ENCODE results near the gene AMDHD1.

AMDHD1 gene

DNA sequence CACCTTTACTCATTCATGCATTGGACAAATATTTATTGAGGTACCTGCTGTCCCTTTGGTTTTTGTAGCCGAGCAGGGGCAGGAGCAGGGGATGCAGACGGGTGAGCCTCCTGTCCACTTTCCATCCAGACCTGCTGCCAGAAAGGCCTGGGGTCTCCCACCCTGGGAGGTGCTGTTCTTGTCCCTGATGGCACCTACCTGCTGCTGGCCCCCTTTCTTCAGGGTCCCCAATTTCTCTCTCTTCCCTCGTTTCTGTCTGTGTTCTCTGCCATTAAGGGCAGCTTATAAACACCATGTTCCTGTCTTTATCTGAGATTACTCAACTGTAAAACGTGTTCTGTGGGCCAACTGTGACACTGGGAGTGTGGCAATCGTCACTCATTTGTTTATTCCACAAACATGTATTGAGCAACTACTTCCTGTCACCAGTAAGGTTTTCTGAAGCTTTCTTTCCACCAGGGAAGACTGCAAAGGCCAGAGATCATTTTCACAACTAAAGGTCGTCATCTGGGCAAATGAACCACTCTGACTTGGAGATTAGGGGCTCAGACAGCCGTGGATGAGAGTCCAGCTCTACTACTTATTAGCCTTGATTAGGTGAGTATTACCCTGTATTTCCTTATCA lies 53.0 kb downstream of the AMDHD1 start, which contains the start of gene HAL:
HAL (minus strand) TSS at position 311 of the 625 bp plus-strand sequence. CDS start 434 bp downstream, outside the sequence.
- DNase-seq = peak; percentile 77

- no peak for DNase-seq
Measured at GRCh38 chr12:95997276-95997675, 54.1 kb downstream of the AMDHD1 start.

GRCh38 chr12:95997911-95998510 lies 54.9 kb downstream of the AMDHD1 start:
- no peak for DNase-seq

- peak; percentile 90 for DNase-seq
Measured at GRCh38 chr12:95998611-95999286, 55.6 kb downstream of the AMDHD1 start.

GRCh38 chr12:95999484-95999883 lies 56.4 kb downstream of the AMDHD1 start:
- no peak for DNase-seq

- DNase-seq = no peak
Measured at GRCh38 chr12:96000858-96001257, 57.7 kb downstream of the AMDHD1 start.

DNA sequence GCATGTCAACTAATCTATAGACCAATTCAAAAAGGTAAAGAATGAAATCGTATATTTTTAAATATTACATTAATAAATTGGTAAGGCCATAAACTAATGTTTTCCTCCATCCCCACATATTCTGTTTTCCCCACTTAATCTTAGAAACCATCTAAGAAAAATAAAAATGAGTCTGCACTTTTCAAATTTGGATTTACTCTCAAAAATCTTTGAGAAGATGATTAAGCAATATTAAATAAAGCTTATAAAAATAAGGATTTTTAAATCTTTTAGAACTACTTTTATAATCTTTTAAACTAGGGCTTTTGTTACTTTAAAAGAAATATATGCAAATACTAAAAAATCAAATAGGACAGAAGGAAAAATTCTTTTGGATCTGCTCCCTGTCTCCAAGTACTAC lies 63.6 kb downstream of the AMDHD1 start:
- DNase-seq = no peak

DNA sequence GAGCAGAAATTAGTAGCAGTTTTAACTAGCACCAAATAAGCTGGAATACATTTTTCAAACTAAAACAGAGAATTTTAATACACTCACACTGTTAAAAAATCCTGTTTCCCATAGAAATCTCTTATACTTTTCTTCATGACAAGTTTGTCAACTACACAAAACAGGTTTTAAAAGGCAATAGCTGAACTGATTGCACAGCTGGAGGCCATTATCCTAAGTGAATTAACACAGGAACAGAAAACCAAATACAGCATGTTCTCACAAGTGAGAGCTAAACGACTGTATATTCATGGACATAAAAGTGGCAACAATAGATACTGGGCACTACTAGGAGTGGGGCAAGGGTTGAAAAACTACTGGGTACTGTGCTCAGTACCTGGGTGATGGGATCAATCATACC lies 64.6 kb downstream of the AMDHD1 start:
- DNase-seq = no peak

GRCh38 chr12:96014943-96015599 lies 71.9 kb downstream of the AMDHD1 start:
- no peak for DNase-seq

DNA sequence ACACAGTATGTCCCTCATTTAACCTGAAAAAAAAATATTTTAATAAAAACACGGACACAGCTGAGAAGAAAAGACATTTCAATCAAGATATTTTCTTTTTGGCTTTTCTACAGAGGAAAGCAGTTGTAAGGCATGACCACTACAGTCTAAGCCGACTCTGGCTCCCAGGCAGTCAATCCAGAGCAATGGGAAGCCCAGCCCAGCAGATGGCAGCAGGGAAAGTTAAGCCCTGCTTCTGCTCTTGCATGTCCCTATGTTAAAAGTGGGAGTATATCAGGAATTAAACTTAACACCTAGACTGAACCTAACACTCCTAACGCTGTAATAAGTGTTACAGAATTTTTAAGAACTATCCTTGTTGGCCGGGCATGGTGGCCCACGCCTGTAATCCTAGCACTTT lies 72.5 kb downstream of the AMDHD1 start:
- peak; percentile 31 for DNase-seq

Data from hematopoietic multipotent progenitor cell treated with erythropoietin and hydrocortisone succinate and interleukin-3 and kit ligand, for 6 days (in vitro differentiated cells).